ENCODE results near the gene NBEAL2. TPM values are rescaled to one million over a fixed set of nuclear protein-coding genes. Genes with fewer than 3 reads are reported as not detected.

Gene NBEAL2
- total RNA-seq, 1 donor from 2014 or later: 116 TPM

GRCh38 chr3:46999516-47000197 is 20.2 kb downstream of the NBEAL2 start:
- H3K27ac ChIP-seq: no peak overlapping the region
- no peak overlapping the region for H3K4me3 ChIP-seq
- no peaks in the 10 kb centered on the region for H3K27me3 ChIP-seq
- intact Hi-C loops (cut with DNase I): loop anchor here (5.0 kb wide), 1 partner anchor 77 kb away; no protein-coding TSS in a partner anchor
- H3K9me3 ChIP-seq: no peaks in the 10 kb centered on the region
- peaks cover 60% of the 10 kb centered on the region for H3K36me3 ChIP-seq
- no peak for ATAC-seq
- no peak for DNase-seq
- TF ChIP-seq, protein P1, sequence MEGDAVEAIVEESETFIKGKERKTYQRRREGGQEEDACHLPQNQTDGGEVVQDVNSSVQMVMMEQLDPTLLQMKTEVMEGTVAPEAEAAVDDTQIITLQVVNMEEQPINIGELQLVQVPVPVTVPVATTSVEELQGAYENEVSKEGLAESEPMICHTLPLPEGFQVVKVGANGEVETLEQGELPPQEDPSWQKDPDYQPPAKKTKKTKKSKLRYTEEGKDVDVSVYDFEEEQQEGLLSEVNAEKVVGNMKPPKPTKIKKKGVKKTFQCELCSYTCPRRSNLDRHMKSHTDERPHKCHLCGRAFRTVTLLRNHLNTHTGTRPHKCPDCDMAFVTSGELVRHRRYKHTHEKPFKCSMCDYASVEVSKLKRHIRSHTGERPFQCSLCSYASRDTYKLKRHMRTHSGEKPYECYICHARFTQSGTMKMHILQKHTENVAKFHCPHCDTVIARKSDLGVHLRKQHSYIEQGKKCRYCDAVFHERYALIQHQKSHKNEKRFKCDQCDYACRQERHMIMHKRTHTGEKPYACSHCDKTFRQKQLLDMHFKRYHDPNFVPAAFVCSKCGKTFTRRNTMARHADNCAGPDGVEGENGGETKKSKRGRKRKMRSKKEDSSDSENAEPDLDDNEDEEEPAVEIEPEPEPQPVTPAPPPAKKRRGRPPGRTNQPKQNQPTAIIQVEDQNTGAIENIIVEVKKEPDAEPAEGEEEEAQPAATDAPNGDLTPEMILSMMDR (IDR thresholded peaks at IDR 0.05): no peak
- H3K4me1 ChIP-seq: no peaks in the 10 kb centered on the region

DNA sequence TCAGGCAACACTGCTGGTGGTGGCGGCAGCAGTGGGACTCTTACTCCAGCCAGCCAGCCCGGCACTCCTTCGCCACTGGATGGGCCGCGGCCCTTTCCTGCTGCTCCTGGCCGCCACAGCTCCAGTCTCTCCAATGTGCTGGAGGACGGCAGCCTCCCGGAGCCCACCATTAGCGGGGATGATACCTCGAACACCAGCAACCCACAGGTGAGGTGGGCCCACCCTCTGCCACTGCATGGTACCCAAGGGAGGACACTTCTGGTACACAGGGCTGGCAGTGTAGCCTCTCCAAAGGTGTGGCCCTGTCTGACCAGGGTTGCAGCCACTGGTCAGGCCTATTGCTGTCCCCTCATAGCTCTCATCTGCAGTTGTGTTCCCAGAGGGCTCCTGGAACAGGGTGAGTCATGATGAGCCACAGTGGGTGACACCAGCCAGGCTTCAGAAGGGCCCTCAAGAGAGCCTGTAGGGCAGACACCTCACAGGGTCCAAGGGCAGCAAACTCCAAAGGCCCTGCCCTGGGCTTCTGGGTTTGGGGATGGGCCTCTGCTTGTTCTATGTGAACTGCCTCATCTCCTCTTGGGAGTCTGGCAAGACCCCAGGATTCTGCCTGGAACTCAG is 20.8 kb downstream of the NBEAL2 start:
- Histone ChIP-seq H3K4me3 (no peak overlapping the region), H3K4me1 (no peaks in the 10 kb centered on the region), H3K9me3 (no peaks in the 10 kb centered on the region), H3K36me3 (peaks cover 61% of the 10 kb centered on the region), H3K27ac (no peak overlapping the region), H3K27me3 (no peaks in the 10 kb centered on the region)
- DNase-seq (no peak), ATAC-seq (no peak)
- intact Hi-C loops (cut with DNase I): no loop called here
- TF ChIP-seq, protein P1 (IDR thresholded peaks at IDR 0.05): no peak

DNA sequence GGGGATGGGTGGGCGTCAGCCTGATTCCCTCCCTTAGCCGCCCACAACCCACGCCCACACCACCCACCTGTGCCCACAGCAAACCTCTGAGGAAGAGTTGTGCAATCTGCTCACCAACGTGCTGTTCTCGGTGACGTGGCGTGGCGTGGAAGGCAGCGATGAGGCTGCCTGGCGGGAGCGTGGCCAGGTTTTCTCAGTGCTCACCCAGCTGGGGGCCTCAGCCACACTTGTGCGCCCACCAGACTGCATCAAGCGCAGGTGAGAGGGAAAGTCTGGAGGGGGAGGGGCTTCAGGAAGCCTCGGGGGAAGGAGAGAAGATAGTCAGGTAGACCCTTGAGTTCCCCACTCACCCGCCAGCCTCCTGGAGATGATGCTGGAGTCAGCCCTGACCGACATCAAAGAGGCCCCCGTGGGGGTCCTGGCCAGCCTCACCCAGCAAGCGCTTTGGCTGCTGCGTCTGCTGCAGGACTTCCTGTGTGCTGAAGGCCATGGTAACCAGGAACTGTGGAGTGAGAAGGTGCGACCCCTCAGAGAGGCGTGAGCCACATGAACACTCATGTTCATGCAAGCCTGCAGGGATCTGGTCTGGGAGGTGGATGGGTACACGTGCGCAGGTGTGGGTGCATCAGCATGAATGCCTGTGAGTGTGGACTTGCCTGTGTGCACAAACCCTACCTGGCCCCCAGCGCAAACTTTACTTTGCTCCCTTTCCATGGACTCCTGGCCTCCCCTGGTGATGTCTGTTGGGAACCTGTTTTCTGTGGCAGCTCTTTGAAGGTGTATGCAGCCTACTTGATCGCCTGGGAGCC is 21.7 kb downstream of the NBEAL2 start:
- intact Hi-C loops (cut with DNase I): no loop called here
- DNase-seq (peak; percentile 60), ATAC-seq (no peak)
- Histone ChIP-seq H3K4me1 (no peaks in the 10 kb centered on the region), H3K4me3 (no peak overlapping the region), H3K36me3 (peaks cover 68% of the 10 kb centered on the region), H3K27me3 (no peaks in the 10 kb centered on the region), H3K27ac (no peak overlapping the region), H3K9me3 (no peaks in the 10 kb centered on the region)
- TF ChIP-seq, protein P1 (IDR thresholded peaks at IDR 0.05): no peak

GRCh38 chr3:47001731-47002170 is 22.3 kb downstream of the NBEAL2 start:
- Histone ChIP-seq H3K27me3 (no peaks in the 10 kb centered on the region), H3K36me3 (peaks cover 74% of the 10 kb centered on the region), H3K4me3 (no peak overlapping the region), H3K4me1 (no peaks in the 10 kb centered on the region), H3K27ac (no peak overlapping the region), H3K9me3 (no peaks in the 10 kb centered on the region)
- ATAC-seq: no peak
- TF ChIP-seq, protein P1 (IDR thresholded peaks at IDR 0.05): no peak
- intact Hi-C loops (cut with DNase I): no loop called here
- peak; percentile 61 for DNase-seq

DNA sequence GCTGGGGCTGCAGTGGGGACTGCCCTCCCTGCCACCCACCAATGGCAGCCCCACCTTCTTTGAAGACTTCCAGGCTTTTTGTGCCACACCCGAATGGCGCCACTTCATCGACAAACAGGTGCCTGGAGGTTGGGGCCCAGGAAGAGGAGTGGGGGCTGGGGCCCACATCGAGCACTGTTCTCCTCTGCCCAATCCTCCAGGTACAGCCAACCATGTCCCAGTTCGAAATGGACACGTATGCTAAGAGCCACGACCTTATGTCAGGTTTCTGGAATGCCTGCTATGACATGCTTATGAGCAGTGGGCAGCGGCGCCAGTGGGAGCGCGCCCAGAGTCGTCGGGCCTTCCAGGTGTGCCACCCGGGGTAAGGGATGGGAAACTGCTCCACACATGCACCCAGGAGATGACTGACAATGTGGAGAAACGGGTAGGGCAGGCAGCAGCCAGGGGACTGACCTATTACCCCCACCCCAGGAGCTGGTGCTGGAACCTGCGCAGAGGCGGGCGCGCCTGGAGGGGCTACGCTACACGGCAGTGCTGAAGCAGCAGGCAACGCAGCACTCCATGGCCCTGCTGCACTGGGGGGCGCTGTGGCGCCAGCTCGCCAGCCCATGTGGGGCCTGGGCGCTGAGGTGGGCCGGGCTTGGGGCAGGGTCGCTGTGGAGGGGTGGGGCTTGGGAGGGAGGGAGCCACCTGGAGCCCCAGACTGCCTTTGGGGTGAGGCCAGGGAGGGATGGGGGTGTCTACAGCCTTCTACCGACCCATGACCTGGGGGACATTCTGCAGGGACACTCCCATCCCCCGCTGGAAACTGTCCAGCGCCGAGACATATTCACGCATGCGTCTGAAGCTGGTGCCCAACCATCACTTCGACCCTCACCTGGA is 22.9 kb downstream of the NBEAL2 start:
- H3K4me3 ChIP-seq: no peak overlapping the region
- intact Hi-C loops (cut with DNase I): no loop called here
- peak; percentile 53 for ATAC-seq
- H3K4me1 ChIP-seq: no peaks in the 10 kb centered on the region
- DNase-seq: peak; percentile 69
- H3K27me3 ChIP-seq: no peaks in the 10 kb centered on the region
- H3K36me3 ChIP-seq: peaks cover 74% of the 10 kb centered on the region
- no peaks in the 10 kb centered on the region for H3K9me3 ChIP-seq
- no peak overlapping the region for H3K27ac ChIP-seq
- TF ChIP-seq, protein P1 (IDR thresholded peaks at IDR 0.05): no peak
